WTC11 (cell line): ENCODE data around the gene DHX57. TPM values are rescaled to one million over a fixed set of nuclear protein-coding genes. Genes with fewer than 3 reads are reported as not detected.
A peak's percentile ranks its signal among the peaks of the same experiment; 100 is the strongest.

ENCODE experiments used
- ATAC-seq: fragments of 200-7000 bp; cut with Tn5 transposase; 2 replicates; pipeline ENCODE4 v1.10.0; 2021; ENCODE audit warnings: mild to moderate bottlenecking, moderate library complexity
- CTCF ChIA-PET: fragments of 300-600 bp; sonication (Branson Sonifier 250); formaldehyde crosslinking; loops from one replicate; lab custom pipeline; 2021; ENCODE audit warnings: antibody characterized with exemption; lab: Charles Lee
- POLR2A ChIA-PET: fragments of 350-600 bp; sonication (Branson Sonifier 250); formaldehyde crosslinking; loops from one replicate; lab custom pipeline; 2021; ENCODE audit warnings: antibody characterized with exemption; lab: Charles Lee
- DNase-seq: peaks from one replicate; pipeline ENCODE4 v3.0.0; 2021; ENCODE audit warnings: low spot score
- H3K27ac Mint-ChIP-seq: 2 replicates; pipeline ENCODE4 v1.8.0; 2021; ENCODE audit warnings: mixed read lengths
- H3K27me3 Mint-ChIP-seq: 2 replicates; pipeline ENCODE4 v1.8.0; 2021; ENCODE audit warnings: low read depth, mild to moderate bottlenecking, moderate library complexity, mixed read lengths
- H3K36me3 Mint-ChIP-seq: 2 replicates; pipeline ENCODE4 v1.8.0; 2021; ENCODE audit warnings: mixed read lengths
- H3K4me1 Mint-ChIP-seq: 2 replicates; pipeline ENCODE4 v1.8.0; 2022; ENCODE audit warnings: mixed read lengths
- H3K4me3 Mint-ChIP-seq: 2 replicates; pipeline ENCODE4 v1.8.0; 2021; ENCODE audit warnings: mild to moderate bottlenecking, moderate library complexity, mixed read lengths
- H3K9me3 Mint-ChIP-seq: 2 replicates; pipeline ENCODE4 v1.8.0; 2021; ENCODE audit warnings: mixed read lengths
- AFF4 ChIP-seq: sonication (generic); formaldehyde crosslinking; IDR thresholded peaks from 2 replicates; pipeline ENCODE4 v1.8.1; 2023; ENCODE audit warnings: mild to moderate bottlenecking, missing genetic modification reagents, borderline replicate concordance
- AR ChIP-seq: fragments of 250-450 bp; sonication (Bioruptor Pico); IDR thresholded peaks from 2 replicates; pipeline ENCODE4 v1.9.0; 2021; ENCODE audit warnings: mild to moderate bottlenecking
- ATF3 ChIP-seq: sonication (generic); formaldehyde crosslinking; conservative IDR thresholded peaks from 2 replicates; pipeline ENCODE4 v1.8.1; 2022; ENCODE audit warnings: mild to moderate bottlenecking, missing genetic modification reagents
- GABPB1 ChIP-seq: sonication (generic); formaldehyde crosslinking; IDR thresholded peaks from 2 replicates; pipeline ENCODE4 v1.8.1; 2023; ENCODE audit warnings: mild to moderate bottlenecking, missing genetic modification reagents
- GTF2I ChIP-seq: fragments of 250-450 bp; sonication (Bioruptor Pico); conservative IDR thresholded peaks from 2 replicates; pipeline ENCODE4 v1.4.0; 2021; ENCODE audit warnings: mild to moderate bottlenecking
- HMGA2 ChIP-seq: fragments of 250-450 bp; sonication (Bioruptor Pico); IDR thresholded peaks from 2 replicates; pipeline ENCODE4 v1.4.0; 2021; ENCODE audit warnings: mild to moderate bottlenecking, moderate library complexity
- JUN ChIP-seq: sonication (generic); formaldehyde crosslinking; IDR thresholded peaks from 2 replicates; pipeline ENCODE4 v1.8.0; 2023; ENCODE audit warnings: mild to moderate bottlenecking, missing genetic modification reagents
- NFATC4 ChIP-seq: fragments of 250-450 bp; sonication (Bioruptor Pico); IDR thresholded peaks from 2 replicates; pipeline ENCODE4 v1.9.0; 2021; ENCODE audit warnings: mild to moderate bottlenecking
- PRRX2 ChIP-seq: fragments of 250-450 bp; sonication (Bioruptor Pico); IDR thresholded peaks from 2 replicates; pipeline ENCODE4 v1.8.0; 2021; ENCODE audit warnings: mild to moderate bottlenecking
- SMAD3 ChIP-seq: sonication (generic); formaldehyde crosslinking; IDR thresholded peaks from 2 replicates; pipeline ENCODE4 v1.8.0; 2022; ENCODE audit warnings: missing genetic modification reagents, mild to moderate bottlenecking, borderline replicate concordance
- SMAD4 ChIP-seq: sonication (generic); formaldehyde crosslinking; IDR thresholded peaks from 2 replicates; pipeline ENCODE4 v1.8.0; 2022; ENCODE audit warnings: mild to moderate bottlenecking, missing genetic modification reagents
- TEAD1 ChIP-seq: sonication (generic); formaldehyde crosslinking; IDR thresholded peaks from 2 replicates; pipeline ENCODE4 v1.8.0; 2022; ENCODE audit warnings: mild to moderate bottlenecking, missing genetic modification reagents
- USF1 ChIP-seq: sonication (generic); formaldehyde crosslinking; IDR thresholded peaks from 2 replicates; pipeline ENCODE4 v1.8.0; 2022; ENCODE audit warnings: mild to moderate bottlenecking, missing genetic modification reagents
- USF2 ChIP-seq: sonication (generic); formaldehyde crosslinking; IDR thresholded peaks from 2 replicates; pipeline ENCODE4 v1.8.1; 2023; ENCODE audit warnings: mild to moderate bottlenecking, missing genetic modification reagents, moderate library complexity
- ZNF219 ChIP-seq: sonication (generic); formaldehyde crosslinking; IDR thresholded peaks from 2 replicates; pipeline ENCODE4 v1.8.0; 2023; ENCODE audit warnings: missing genetic modification reagents, mild to moderate bottlenecking, borderline replicate concordance
- ZNF281 ChIP-seq: sonication (generic); formaldehyde crosslinking; IDR thresholded peaks from 2 replicates; pipeline ENCODE4 v1.8.0; 2023; ENCODE audit warnings: mild to moderate bottlenecking, missing genetic modification reagents
- ZNF532 ChIP-seq: fragments of 250-450 bp; sonication (Bioruptor Pico); IDR thresholded peaks from 2 replicates; pipeline ENCODE4 v1.9.0; 2021; ENCODE audit warnings: mild to moderate bottlenecking, borderline replicate concordance
- total RNA-seq: library from RNA; stranded (reverse); gene quantifications from 3 replicates; pipeline ENCODE4 v1.2.3, GENCODE V29; 2021

The DHX57 gene
- total RNA-seq, 1 experiment from 2014 or later, result 30.3 TPM

- TF ChIP-seq ZNF281 (0 out of 2 replicates have a peak, but pooled peaks have one; percentile 13), PRRX2 (CRISPR knock-in tag) (peak; percentile 86), GTF2I (CRISPR knock-in tag) (no peak), AFF4 (peak; percentile 97), ZNF219 (CRISPR knock-in tag) (no peak), HMGA2 (CRISPR knock-in tag) (peak; percentile 69), ATF3 (0 out of 2 replicates have a peak, but pooled peaks have one; percentile 59), TEAD1 (CRISPR knock-in tag) (peak; percentile 95), NFATC4 (CRISPR knock-in tag) (peak; percentile 88), ZNF532 (CRISPR knock-in tag) (peak; percentile 94; the same call in 1 of the 2 replicates)
These were observed 124.7 kb downstream of the DHX57 start, which contains the start of gene SRSF7 (continued) for GRCh38 chr2:38750891-38751595.

- ChIA-PET POLR2A (interaction anchor here (0.5 to 2.4 kb wide), 15 partner anchors 7 to 435 kb away, joined by 3 to 55 read pairs (median 6); partner anchors contain the start of genes DHX57, GALM, HNRNPLL and MORN2), CTCF (interaction anchor here (2.1 kb wide), 1 partner anchor 147 kb away, joined by 4 read pairs; no protein-coding TSS in a partner anchor)
- ATAC-seq, result no peak
- peak overlapping the region; percentile 100 for H3K4me3 Mint-ChIP-seq
- DNase-seq, result peak; percentile 23
- H3K4me1 Mint-ChIP-seq, result peaks cover 44% of the 10 kb centered on the region
- H3K36me3 Mint-ChIP-seq, result peaks cover 54% of the 10 kb centered on the region
- peak overlapping the region; percentile 100 for H3K27ac Mint-ChIP-seq
- H3K9me3 Mint-ChIP-seq, result no peaks in the 10 kb centered on the region
- no peaks in the 10 kb centered on the region for H3K27me3 Mint-ChIP-seq
- TF ChIP-seq AR (CRISPR knock-in tag), result no peak
- TF ChIP-seq USF1 (CRISPR knock-in tag), result no peak
- no peak for TF ChIP-seq USF2 (CRISPR knock-in tag)
- TF ChIP-seq SMAD4 (CRISPR knock-in tag), result no peak
- 0 out of 2 replicates have a peak, but pooled peaks have one; percentile 13 for TF ChIP-seq JUN
- no peak for TF ChIP-seq SMAD3
- TF ChIP-seq GABPB1, result no peak
These were observed 125.5 kb downstream of the DHX57 start for GRCh38 chr2:38750011-38750890.
